Natural killer cell (primary cell): ENCODE results near the gene PRSS38. TPM values are rescaled to one million over a fixed set of nuclear protein-coding genes. Genes with fewer than 3 reads are reported as not detected.

ENCODE experiments used
- ATAC-seq, 3 donors: fragments of 150-1000 bp in 2 of 3; fragments of 200-7000 bp in 1 of 3; cut with Tn5 transposase; 1 replicate in 1 of 3; 2 replicates in 2 of 3; pipeline ENCODE4 v1.10.0; 2021; ENCODE audit warnings: mild to moderate bottlenecking in 2 of 3, moderate library complexity in 2 of 3
- DNase-seq, 2 donors: peaks; one replicate each; pipeline versions ENCODE4 v3.0.0 to v3.0.0-alpha.2; 2013 to 2021; ENCODE audit warnings: mixed read lengths in 1 of 2
- H3K27ac ChIP-seq: one replicate; pipeline ENCODE4 v1.5.1; 2013; ENCODE audit warnings: mild to moderate bottlenecking, low read length
- H3K27me3 ChIP-seq: one replicate; pipeline ENCODE4 v1.6.1; 2013; ENCODE audit warnings: low read length; ENCODE audit not compliant: control insufficient read depth, insufficient read depth
- H3K36me3 ChIP-seq: one replicate; pipeline ENCODE4 v1.6.1; 2013; ENCODE audit warnings: low read length; ENCODE audit not compliant: control insufficient read depth, insufficient read depth
- H3K4me1 ChIP-seq: one replicate; pipeline ENCODE4 v1.6.1; 2013; ENCODE audit warnings: low read length; ENCODE audit not compliant: control insufficient read depth, insufficient read depth
- H3K4me3 ChIP-seq: one replicate; pipeline ENCODE4 v1.5.1; 2013; ENCODE audit warnings: low read length
- H3K9me3 ChIP-seq: one replicate; pipeline ENCODE4 v1.6.1; 2013; ENCODE audit warnings: low read length; ENCODE audit not compliant: control insufficient read depth, insufficient read depth
- H3K27ac Mint-ChIP-seq, 2 donors: one replicate each; pipeline ENCODE4 v1.8.0; 2022; ENCODE audit warnings: mild to moderate bottlenecking in 2 of 2, mixed read lengths in 2 of 2, moderate library complexity in 1 of 2
- H3K27me3 Mint-ChIP-seq, 2 donors: one replicate each; pipeline ENCODE4 v1.8.0; 2022; ENCODE audit warnings: low read depth in 2 of 2, mixed read lengths in 2 of 2
- H3K36me3 Mint-ChIP-seq: one replicate; pipeline ENCODE4 v1.8.0; 2022; ENCODE audit warnings: mixed read lengths
- H3K4me1 Mint-ChIP-seq, 2 donors: one replicate each; pipeline ENCODE4 v1.8.0; 2022; ENCODE audit warnings: mixed read lengths in 2 of 2
- H3K4me3 Mint-ChIP-seq: one replicate; pipeline ENCODE4 v1.8.0; 2022; ENCODE audit warnings: mild to moderate bottlenecking, moderate library complexity, mixed read lengths
- H3K9me3 Mint-ChIP-seq, 2 donors: one replicate each; pipeline ENCODE4 v1.8.0; 2022; ENCODE audit warnings: mixed read lengths in 2 of 2
- WGBS: methylation state at CpG from one replicate; pipeline ENCODE4 v1.1.7; 2013; ENCODE audit warnings: missing lambda C conversion rate; ENCODE audit not compliant: insufficient coverage; 5-methylcytosine and 5-hydroxymethylcytosine counted together
- intact Hi-C: fragments of 100-400 bp; cut with micrococcal nuclease; formaldehyde crosslinking; loops from one replicate; pipeline ENCODE4 v1.14.2; 2022
- total RNA-seq, 4 donors: library from RNA; stranded (reverse); fragments of 120-200 nt in 1 of 4; gene quantifications; one replicate each; pipeline versions ENCODE4 v1.2.3 to v1.2.4, GENCODE V29; 2013 to 2022
- TF ChIP-seq, protein P1 (sequence below): fragments of 200-600 bp; IDR thresholded peaks from one replicate; pipeline ENCODE4 v1.8.0; 2022; ENCODE audit warnings: antibody characterized with exemption

The PRSS38 gene
- total RNA-seq, 3 donors from 2014 or later (not counting 1 experiment from before 2014, with no cell fraction given): not detected

GRCh38 chr1:227793079-227793947 lies 22.2 kb upstream of the PRSS38 start:
- Histone ChIP-seq H3K27ac (no peak overlapping the region), H3K4me3 (no peak overlapping the region), H3K36me3 (no peaks in the 10 kb centered on the region), H3K27me3 (peaks cover 17% of the 10 kb centered on the region), H3K4me1 (peaks cover 9% of the 10 kb centered on the region), H3K9me3 (no peaks in the 10 kb centered on the region)
- peaks cover 14 to 16% of the 10 kb centered on the region in 2 donors for H3K27me3 Mint-ChIP-seq
- H3K27ac Mint-ChIP-seq: no peak overlapping the region
- H3K4me1 Mint-ChIP-seq: peaks cover 0 to 12% of the 10 kb centered on the region in 2 donors
- 87% methylated on average over 10 of the region's 10 CpGs for WGBS
- DNase-seq (no peak), ATAC-seq (no peak)
- H3K4me3 Mint-ChIP-seq: no peak overlapping the region
- no peaks in the 10 kb centered on the region for H3K36me3 Mint-ChIP-seq
- TF ChIP-seq, protein P1, sequence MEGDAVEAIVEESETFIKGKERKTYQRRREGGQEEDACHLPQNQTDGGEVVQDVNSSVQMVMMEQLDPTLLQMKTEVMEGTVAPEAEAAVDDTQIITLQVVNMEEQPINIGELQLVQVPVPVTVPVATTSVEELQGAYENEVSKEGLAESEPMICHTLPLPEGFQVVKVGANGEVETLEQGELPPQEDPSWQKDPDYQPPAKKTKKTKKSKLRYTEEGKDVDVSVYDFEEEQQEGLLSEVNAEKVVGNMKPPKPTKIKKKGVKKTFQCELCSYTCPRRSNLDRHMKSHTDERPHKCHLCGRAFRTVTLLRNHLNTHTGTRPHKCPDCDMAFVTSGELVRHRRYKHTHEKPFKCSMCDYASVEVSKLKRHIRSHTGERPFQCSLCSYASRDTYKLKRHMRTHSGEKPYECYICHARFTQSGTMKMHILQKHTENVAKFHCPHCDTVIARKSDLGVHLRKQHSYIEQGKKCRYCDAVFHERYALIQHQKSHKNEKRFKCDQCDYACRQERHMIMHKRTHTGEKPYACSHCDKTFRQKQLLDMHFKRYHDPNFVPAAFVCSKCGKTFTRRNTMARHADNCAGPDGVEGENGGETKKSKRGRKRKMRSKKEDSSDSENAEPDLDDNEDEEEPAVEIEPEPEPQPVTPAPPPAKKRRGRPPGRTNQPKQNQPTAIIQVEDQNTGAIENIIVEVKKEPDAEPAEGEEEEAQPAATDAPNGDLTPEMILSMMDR: no peak
- intact Hi-C loops: no loop called here
- H3K9me3 Mint-ChIP-seq: no peaks in the 10 kb centered on the region

- WGBS: 92% methylated on average over 12 of the region's 12 CpGs
- no peak for DNase-seq
Measured at GRCh38 chr1:227793948-227794816, 21.3 kb upstream of the PRSS38 start.

GRCh38 chr1:227794817-227795192 lies 20.7 kb upstream of the PRSS38 start:
- Mint-ChIP-seq H3K36me3 (no peaks in the 10 kb centered on the region), H3K27ac (no peak overlapping the region), H3K9me3 (no peaks in the 10 kb centered on the region), H3K4me1 (no peaks in the 10 kb centered on the region), H3K4me3 (no peak overlapping the region), H3K27me3 (peaks cover 12 to 14% of the 10 kb centered on the region in 2 donors)
- Histone ChIP-seq H3K4me1 (no peaks in the 10 kb centered on the region), H3K27me3 (peaks cover 7% of the 10 kb centered on the region), H3K4me3 (no peak overlapping the region), H3K27ac (no peak overlapping the region), H3K36me3 (no peaks in the 10 kb centered on the region), H3K9me3 (no peaks in the 10 kb centered on the region)
- ATAC-seq (no peak), DNase-seq (no peak)
- 81% methylated on average over 11 of the region's 11 CpGs for WGBS
- TF ChIP-seq, protein P1: no peak
- intact Hi-C loops: no loop called here

More at GRCh38 chr1:227793948-227794816, 21.3 kb upstream of the PRSS38 start:
- Mint-ChIP-seq H3K4me1 (peaks cover 0 to 4% of the 10 kb centered on the region in 2 donors), H3K36me3 (no peaks in the 10 kb centered on the region), H3K27me3 (peaks cover 12 to 14% of the 10 kb centered on the region in 2 donors), H3K4me3 (no peak overlapping the region), H3K27ac (no peak overlapping the region), H3K9me3 (no peaks in the 10 kb centered on the region)
- no peaks in the 10 kb centered on the region for H3K36me3 ChIP-seq
- no peak overlapping the region for H3K27ac ChIP-seq
- ATAC-seq: no peak
- H3K4me1 ChIP-seq: peaks cover under 1% of the 10 kb centered on the region
- no peak overlapping the region for H3K4me3 ChIP-seq
- H3K27me3 ChIP-seq: peaks cover 9% of the 10 kb centered on the region
- intact Hi-C loops: no loop called here
- TF ChIP-seq, protein P1: no peak
- H3K9me3 ChIP-seq: no peaks in the 10 kb centered on the region
